GM12878 (cell line): ENCODE measurements around the gene CCNDBP1. TPM values are rescaled to one million over a fixed set of nuclear protein-coding genes. Genes with fewer than 3 reads are reported as not detected.

ENCODE experiments used
- ATAC-seq: fragments of 200-7000 bp; cut with Tn5 transposase; 3 replicates; pipeline ENCODE4 v1.9.1; 2020; ENCODE audit warnings: mild to moderate bottlenecking, moderate library complexity
- BruUV-seq: library from RNA; stranded (reverse); fragments of 400-500 nt; replicated peaks from 2 replicates; lab custom pipeline; 2021; lab: Mats Ljungman, UMichigan
- CTCF ChIA-PET: fragments of 300-600 bp; sonication (Branson Sonifier 250); formaldehyde crosslinking; extraction: SDS; loops from one replicate; lab custom pipeline; 2021; ENCODE audit warnings: inconsistent platforms; lab: Yijun Ruan, JAX
- POLR2A ChIA-PET: fragments of 350-600 bp; formaldehyde crosslinking; extraction: SDS; loops from one replicate; lab custom pipeline; 2021; ENCODE audit warnings: inconsistent platforms; lab: Charles Lee
- RAD21 ChIA-PET: fragments of 300-600 bp; sonication (Branson Sonifier 250); formaldehyde crosslinking; loops from one replicate; lab custom pipeline; 2023; ENCODE audit warnings: antibody characterized with exemption; ENCODE audit not compliant: unreplicated experiment; lab: Charles Lee
- SMC1A ChIA-PET: fragments of 300-600 bp; sonication (Branson Sonifier 250); formaldehyde crosslinking; loops from one replicate; lab custom pipeline; 2023; ENCODE audit not compliant: unreplicated experiment, uncharacterized antibody; lab: Charles Lee
- DNase-seq: peaks from one replicate; pipeline ENCODE4 v3.0.0-alpha.2; 2011; ENCODE audit warnings: low read depth, low spot score
- FAIRE-seq: peaks from 3 replicates; lab custom pipeline; 2011; peaks lifted over from hg19 to GRCh38; lab: Jason Lieb, UNC
- H2AFZ ChIP-seq: 2 replicates; pipeline ENCODE4 v1.6.0; 2011; ENCODE audit warnings: low read depth, low read length, control low read depth; ENCODE audit not compliant: control insufficient read depth
- H3K27ac ChIP-seq: 2 replicates; pipeline ENCODE4 v1.5.1; 2011; ENCODE audit warnings: control low read depth; ENCODE audit not compliant: control insufficient read depth, insufficient read depth
- H3K27me3 ChIP-seq, 2 experiments: replicated peaks in 1 of 2; 2 replicates each; pipeline versions ENCODE4 v1.6.0 to v1.6.1; 2011; ENCODE audit warnings: low read length in 1 of 2; ENCODE audit not compliant: control insufficient read depth in 2 of 2, insufficient read depth in 2 of 2
- H3K36me3 ChIP-seq, 2 experiments: 2 replicates each; pipeline ENCODE4 v1.5.1; 2011; ENCODE audit warnings: low read length in 1 of 2; ENCODE audit not compliant: control insufficient read depth in 2 of 2, insufficient read depth in 2 of 2
- H3K4me1 ChIP-seq: 2 replicates; pipeline ENCODE4 v1.6.1; 2011; ENCODE audit warnings: mild to moderate bottlenecking, low read length, moderate library complexity, mixed read lengths; ENCODE audit not compliant: control insufficient read depth, insufficient read depth
- H3K4me2 ChIP-seq: 2 replicates; pipeline ENCODE4 v1.6.0; 2011; ENCODE audit warnings: control low read depth; ENCODE audit not compliant: control insufficient read depth, insufficient read depth
- H3K4me3 ChIP-seq: fragments of 200-600 bp; sonication (generic); 2 replicates; pipeline ENCODE4 v1.5.1; 2016
- H3K79me2 ChIP-seq: 2 replicates; pipeline ENCODE4 v1.6.0; 2011; ENCODE audit warnings: low read length; ENCODE audit not compliant: control insufficient read depth, insufficient read depth
- H3K9ac ChIP-seq: 2 replicates; pipeline ENCODE4 v1.8.0; 2011; ENCODE audit warnings: low read length, control low read depth, mixed read lengths; ENCODE audit not compliant: control insufficient read depth, insufficient read depth
- H3K9me3 ChIP-seq: replicated peaks from 3 replicates; pipeline ENCODE4 v1.5.1; 2011; ENCODE audit warnings: mild to moderate bottlenecking, low read length; ENCODE audit not compliant: control insufficient read depth, insufficient read depth
- H4K20me1 ChIP-seq: 2 replicates; pipeline ENCODE4 v1.6.0; 2011; ENCODE audit not compliant: control insufficient read depth, insufficient read depth
- BACH1 ChIP-seq: fragments of 450-650 bp; IDR thresholded peaks from 2 replicates; pipeline ENCODE4 v1.6.1; 2017; ENCODE audit warnings: mild to moderate bottlenecking, borderline replicate concordance
- RB1 ChIP-seq: fragments of 450-650 bp; formaldehyde crosslinking; IDR thresholded peaks from 2 replicates; pipeline ENCODE4 v1.6.1; 2017; ENCODE audit warnings: mild to moderate bottlenecking, borderline replicate concordance
- SREBF2 ChIP-seq: IDR thresholded peaks from 2 replicates; pipeline ENCODE4 v1.6.1; 2012; ENCODE audit warnings: mild to moderate bottlenecking, low read length
- TCF12 ChIP-seq: IDR thresholded peaks from 2 replicates; pipeline ENCODE4 v1.6.1; 2011; ENCODE audit warnings: low read depth, mild to moderate bottlenecking, low read length
- ZSCAN29 ChIP-seq: fragments of 450-650 bp; IDR thresholded peaks from 2 replicates; pipeline ENCODE4 v1.6.1; 2017; ENCODE audit warnings: mild to moderate bottlenecking, moderate library complexity
- WGBS: methylation state at CpG from one replicate; pipeline ENCODE4 v1.1.6; 2016; ENCODE audit warnings: low lambda C conversion rate; ENCODE audit not compliant: insufficient replicate concordance, insufficient coverage; ENCODE audit errors: missing lambda C conversion rate; 5-methylcytosine and 5-hydroxymethylcytosine counted together
- in situ Hi-C: fragments of 300-500 bp; cut with MboI; formaldehyde crosslinking; loops from 9 replicates; pipeline ENCODE4 v1.14.3; 2018; ENCODE audit warnings: mixed read lengths
- intact Hi-C: fragments of 100-400 bp; cut with micrococcal nuclease; formaldehyde crosslinking; loops from one replicate; pipeline ENCODE4 v1.14.2; 2022; ENCODE audit not compliant: unreplicated experiment
- polyA plus RNA-seq, 11 experiments: library from polyadenylated mRNA; depleted of rRNA in 4 of 11; unstranded in 6 of 11; stranded (reverse) in 5 of 11; fragments of >200 nt; fragmentation: Nextera tagmentation in 4 of 11; fragmentation: Illumina TruSeq in 1 of 11; extraction: Ambion mirVana in 4 of 11; extraction: Trizol in 1 of 11; gene quantifications; 1 replicate in 1 of 11; 2 replicates in 10 of 11; pipeline versions ENCODE4 v1.2.1 to v1.2.3, GENCODE V29; 2011 to 2016; ENCODE audit warnings: inconsistent platforms in 2 of 11, missing spikeins in 2 of 11, low read depth in 1 of 11
- total RNA-seq, 4 experiments: library from RNA; depleted of rRNA in 3 of 4; stranded (reverse); fragments of >200 nt in 3 of 4; fragmentation: Illumina TruSeq in 1 of 4; extraction: Trizol in 1 of 4; gene quantifications; 2 replicates each; pipeline versions ENCODE4 v1.2.1 to v1.2.3, GENCODE V29; 2013 to 2021
- TF ChIP-seq, protein P1 (sequence below): IDR thresholded peaks from 2 replicates; pipeline ENCODE4 v1.6.1; 2012; ENCODE audit warnings: low read depth, low read length, improper control_type of control experiment
- TF ChIP-seq, protein P2 (sequence below): IDR thresholded peaks from 2 replicates; pipeline ENCODE4 v1.6.1; 2012; ENCODE audit warnings: low read length, inconsistent platforms

Gene CCNDBP1
- total and polyA plus RNA-seq, 10 of the 15 experiments (the other 5 are each of a cell fraction or from before 2014, with no cell fraction given), result 30.1 to 86.7 (median 42.2) TPM

GRCh38 chr15:43189296-43189695 is 4.1 kb downstream of the CCNDBP1 start:
- intact Hi-C loops, result loop anchor here (5.0 kb wide), 1 partner anchor 57 kb away; the partner anchor contains the start of gene TMEM62
- ATAC-seq (no peak), DNase-seq (no peak), FAIRE-seq (no peak)
- Histone ChIP-seq H4K20me1 (no peaks in the 10 kb centered on the region), H3K4me1 (no peaks in the 10 kb centered on the region), H3K4me2 (no peak overlapping the region), H3K36me3 (peaks cover 4 to 27% of the 10 kb centered on the region in 2 experiments; a peak in 3 of 4 replicates), H3K27me3 (no peaks in the 10 kb centered on the region), H3K27ac (no peak overlapping the region), H3K79me2 (peaks cover 15% of the 10 kb centered on the region), H3K9me3 (no peaks in the 10 kb centered on the region), H2AFZ (no peak overlapping the region), H3K9ac (no peak overlapping the region), H3K4me3 (no peak overlapping the region)
- POLR2A ChIA-PET, result no interaction called here
- SMC1A ChIA-PET, result interaction anchor here (1.2 to 1.9 kb wide), 4 partner anchors 15 to 96 kb away, joined by 5 to 8 read pairs (median 6); no protein-coding TSS in a partner anchor
- BruUV-seq, result no TSS peak
- TF ChIP-seq TCF12 (no peak), BACH1 (no peak), ZSCAN29 (no peak), RB1 (no peak), SREBF2 (no peak)
- TF ChIP-seq, protein P1, sequence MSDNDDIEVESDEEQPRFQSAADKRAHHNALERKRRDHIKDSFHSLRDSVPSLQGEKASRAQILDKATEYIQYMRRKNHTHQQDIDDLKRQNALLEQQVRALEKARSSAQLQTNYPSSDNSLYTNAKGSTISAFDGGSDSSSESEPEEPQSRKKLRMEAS, result no peak
- TF ChIP-seq, protein P2, sequence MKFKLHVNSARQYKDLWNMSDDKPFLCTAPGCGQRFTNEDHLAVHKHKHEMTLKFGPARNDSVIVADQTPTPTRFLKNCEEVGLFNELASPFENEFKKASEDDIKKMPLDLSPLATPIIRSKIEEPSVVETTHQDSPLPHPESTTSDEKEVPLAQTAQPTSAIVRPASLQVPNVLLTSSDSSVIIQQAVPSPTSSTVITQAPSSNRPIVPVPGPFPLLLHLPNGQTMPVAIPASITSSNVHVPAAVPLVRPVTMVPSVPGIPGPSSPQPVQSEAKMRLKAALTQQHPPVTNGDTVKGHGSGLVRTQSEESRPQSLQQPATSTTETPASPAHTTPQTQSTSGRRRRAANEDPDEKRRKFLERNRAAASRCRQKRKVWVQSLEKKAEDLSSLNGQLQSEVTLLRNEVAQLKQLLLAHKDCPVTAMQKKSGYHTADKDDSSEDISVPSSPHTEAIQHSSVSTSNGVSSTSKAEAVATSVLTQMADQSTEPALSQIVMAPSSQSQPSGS, result no peak
- in situ Hi-C loops, result no loop called here
- 96% methylated on average over 2 of the region's 2 CpGs for WGBS
- RAD21 ChIA-PET, result no interaction called here
- CTCF ChIA-PET, result interaction anchor here (1.3 to 6.8 kb wide), 4 partner anchors 15 to 97 kb away, joined by 5 to 70 read pairs (median 20); partner anchors contain the start of gene TGM5
